Keratinocyte (primary cell): ENCODE measurements around the gene MGMT. TPM values are rescaled to one million over a fixed set of nuclear protein-coding genes. Genes with fewer than 3 reads are reported as not detected.

Experiments
- DNase-seq: peaks from one replicate; pipeline ENCODE4 v3.0.0-alpha.2; 2011; ENCODE audit warnings: low read depth, missing footprints, low spot score
- FAIRE-seq: peaks from 2 replicates; lab custom pipeline; 2011; peaks lifted over from hg19 to GRCh38; lab: Jason Lieb, UNC
- H2AFZ ChIP-seq: 2 replicates; pipeline ENCODE4 v1.6.0; 2012; ENCODE audit warnings: low read length, control low read depth, inconsistent platforms; ENCODE audit not compliant: control insufficient read depth
- H3K27ac ChIP-seq: 2 replicates; pipeline ENCODE4 v1.5.1; 2011; ENCODE audit warnings: low read length; ENCODE audit not compliant: control insufficient read depth, insufficient read depth
- H3K27me3 ChIP-seq: 3 replicates; pipeline ENCODE4 v1.6.0; 2011; ENCODE audit warnings: low read length; ENCODE audit not compliant: control insufficient read depth, insufficient read depth; ENCODE audit errors: extremely low read depth
- H3K36me3 ChIP-seq, 2 experiments: 2 replicates in 1 of 2; 3 replicates in 1 of 2; pipeline ENCODE4 v1.5.1; 2011; ENCODE audit warnings: low read length in 2 of 2, mild to moderate bottlenecking in 1 of 2; ENCODE audit not compliant: control insufficient read depth in 2 of 2, insufficient read depth in 2 of 2; ENCODE audit errors: extremely low read depth in 1 of 2
- H3K4me1 ChIP-seq: 3 replicates; pipeline ENCODE4 v1.5.1; 2011; ENCODE audit warnings: low read length; ENCODE audit not compliant: control insufficient read depth, insufficient read depth; ENCODE audit errors: extremely low read depth
- H3K4me2 ChIP-seq: 3 replicates; pipeline ENCODE4 v1.6.0; 2011; ENCODE audit warnings: low read depth, low read length; ENCODE audit not compliant: control insufficient read depth, insufficient read depth; ENCODE audit errors: extremely low read depth
- H3K4me3 ChIP-seq, 3 experiments: fragments of 200-600 bp in 1 of 3; sonication (generic) in 1 of 3; 2 replicates in 2 of 3; 3 replicates in 1 of 3; pipeline ENCODE4 v1.5.1; 2011 to 2016; ENCODE audit warnings: low read length in 3 of 3, mild to moderate bottlenecking in 3 of 3, control low read depth in 2 of 3, inconsistent platforms in 1 of 3, low read depth in 1 of 3, mixed read lengths in 1 of 3, mixed run types in 1 of 3, moderate library complexity in 1 of 3; ENCODE audit not compliant: control insufficient read depth in 2 of 3, insufficient read depth in 2 of 3; ENCODE audit errors: extremely low read depth in 1 of 3
- H3K79me2 ChIP-seq: 2 replicates; pipeline ENCODE4 v1.6.0; 2012; ENCODE audit warnings: low read length; ENCODE audit not compliant: control insufficient read depth, insufficient read depth
- H3K9ac ChIP-seq: 3 replicates; pipeline ENCODE4 v1.6.0; 2011; ENCODE audit warnings: low read length; ENCODE audit not compliant: control insufficient read depth, insufficient read depth; ENCODE audit errors: extremely low read depth
- H3K9me1 ChIP-seq: 3 replicates; pipeline ENCODE4 v1.6.0; 2011; ENCODE audit warnings: low read length; ENCODE audit not compliant: control insufficient read depth, insufficient read depth; ENCODE audit errors: extremely low read depth
- H3K9me3 ChIP-seq: 2 replicates; pipeline ENCODE4 v1.5.1; 2012; ENCODE audit warnings: low read depth, low read length; ENCODE audit not compliant: control insufficient read depth
- H4K20me1 ChIP-seq: 3 replicates; pipeline ENCODE4 v1.6.0; 2011; ENCODE audit warnings: low read length; ENCODE audit not compliant: control insufficient read depth, insufficient read depth; ENCODE audit errors: extremely low read depth
- EZH2 ChIP-seq: IDR thresholded peaks from one replicate; pipeline ENCODE4 v1.6.1; 2012; ENCODE audit warnings: inconsistent platforms, mild to moderate bottlenecking, low read length, moderate library complexity
- dilution Hi-C: fragments of 300-500 bp; cut with MboI; formaldehyde crosslinking; loops from one replicate; pipeline ENCODE4 v1.7.0; 2020; ENCODE audit warnings: low sequenced_read_pairs; ENCODE audit not compliant: extremely low pct_ligation_motif_present
- polyA plus RNA-seq, 5 experiments: library from polyadenylated mRNA; depleted of rRNA in 3 of 5; stranded (reverse) in 3 of 5; stranded (forward) in 1 of 5; unstranded in 1 of 5; fragments of >200 nt; gene quantifications; 1 replicate in 1 of 5; 2 replicates in 3 of 5; 3 replicates in 1 of 5; pipeline versions ENCODE4 v1.2.1 to v1.2.3, GENCODE V29; 2011 to 2012; ENCODE audit warnings: missing spikeins in 2 of 5, low read depth in 1 of 5, low replicate concordance in 1 of 5
- TF ChIP-seq, protein P1 (sequence below), 3 experiments: IDR thresholded peaks in 1 of 3; conservative IDR thresholded peaks in 1 of 3; optimal IDR thresholded peaks in 1 of 3; 2 replicates in 2 of 3; 3 replicates in 1 of 3; pipeline versions ENCODE3 to v1.5.1; 2011; ENCODE audit warnings: low read length in 3 of 3, mild to moderate bottlenecking in 3 of 3, moderate library complexity in 2 of 3, control low read depth in 1 of 3, inconsistent platforms in 1 of 3; ENCODE audit not compliant: insufficient read depth in 2 of 3; ENCODE audit errors: extremely low read depth in 1 of 3

Gene MGMT
- polyA plus RNA-seq, 1 donor (not counting 4 experiments of a cell fraction or from before 2014, with no cell fraction given): 15.2 TPM

DNA sequence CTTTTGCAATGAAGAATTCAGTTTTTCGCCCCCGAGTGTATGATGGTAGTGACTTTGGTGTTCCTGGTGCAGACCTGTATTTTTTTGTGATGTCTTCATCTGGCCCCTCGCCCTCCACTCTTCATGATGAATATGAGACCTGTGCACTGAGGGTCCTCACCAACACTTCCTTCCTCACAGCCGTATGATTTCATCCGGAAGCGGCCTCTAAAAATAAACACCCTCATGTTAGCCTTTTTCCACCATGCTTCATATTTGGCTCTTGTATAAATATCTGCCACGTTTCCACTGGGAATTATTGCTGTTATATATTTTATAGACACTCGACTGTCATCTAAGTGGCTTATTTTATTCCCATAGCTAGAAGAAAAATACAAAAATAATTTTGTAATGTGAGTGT, 160.4 kb downstream of the MGMT start:
- Histone ChIP-seq H3K9me3 (no peaks in the 10 kb centered on the region), H2AFZ (no peak overlapping the region), H3K4me1 (no peaks in the 10 kb centered on the region), H4K20me1 (no peaks in the 10 kb centered on the region), H3K36me3 (no peaks in the 10 kb centered on the region), H3K79me2 (no peaks in the 10 kb centered on the region), H3K4me2 (no peak overlapping the region), H3K9me1 (no peaks in the 10 kb centered on the region), H3K9ac (no peak overlapping the region), H3K4me3 (no peak overlapping the region), H3K27ac (no peak overlapping the region), H3K27me3 (no peaks in the 10 kb centered on the region)
- no peak for DNase-seq
- dilution Hi-C loops: no loop called here
- no peak for TF ChIP-seq EZH2
- TF ChIP-seq, protein P1, sequence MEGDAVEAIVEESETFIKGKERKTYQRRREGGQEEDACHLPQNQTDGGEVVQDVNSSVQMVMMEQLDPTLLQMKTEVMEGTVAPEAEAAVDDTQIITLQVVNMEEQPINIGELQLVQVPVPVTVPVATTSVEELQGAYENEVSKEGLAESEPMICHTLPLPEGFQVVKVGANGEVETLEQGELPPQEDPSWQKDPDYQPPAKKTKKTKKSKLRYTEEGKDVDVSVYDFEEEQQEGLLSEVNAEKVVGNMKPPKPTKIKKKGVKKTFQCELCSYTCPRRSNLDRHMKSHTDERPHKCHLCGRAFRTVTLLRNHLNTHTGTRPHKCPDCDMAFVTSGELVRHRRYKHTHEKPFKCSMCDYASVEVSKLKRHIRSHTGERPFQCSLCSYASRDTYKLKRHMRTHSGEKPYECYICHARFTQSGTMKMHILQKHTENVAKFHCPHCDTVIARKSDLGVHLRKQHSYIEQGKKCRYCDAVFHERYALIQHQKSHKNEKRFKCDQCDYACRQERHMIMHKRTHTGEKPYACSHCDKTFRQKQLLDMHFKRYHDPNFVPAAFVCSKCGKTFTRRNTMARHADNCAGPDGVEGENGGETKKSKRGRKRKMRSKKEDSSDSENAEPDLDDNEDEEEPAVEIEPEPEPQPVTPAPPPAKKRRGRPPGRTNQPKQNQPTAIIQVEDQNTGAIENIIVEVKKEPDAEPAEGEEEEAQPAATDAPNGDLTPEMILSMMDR (optimal IDR thresholded peaks at IDR 0.05 in 1 of 3, IDR thresholded peaks at IDR 0.05 in 1 of 3, conservative IDR thresholded peaks at IDR 0.05 in 1 of 3; ENCODE audit: extremely low read depth in 1 of 3, insufficient read depth in 2 of 3, low read length in 3 of 3): no peak
- FAIRE-seq: no peak

DNA sequence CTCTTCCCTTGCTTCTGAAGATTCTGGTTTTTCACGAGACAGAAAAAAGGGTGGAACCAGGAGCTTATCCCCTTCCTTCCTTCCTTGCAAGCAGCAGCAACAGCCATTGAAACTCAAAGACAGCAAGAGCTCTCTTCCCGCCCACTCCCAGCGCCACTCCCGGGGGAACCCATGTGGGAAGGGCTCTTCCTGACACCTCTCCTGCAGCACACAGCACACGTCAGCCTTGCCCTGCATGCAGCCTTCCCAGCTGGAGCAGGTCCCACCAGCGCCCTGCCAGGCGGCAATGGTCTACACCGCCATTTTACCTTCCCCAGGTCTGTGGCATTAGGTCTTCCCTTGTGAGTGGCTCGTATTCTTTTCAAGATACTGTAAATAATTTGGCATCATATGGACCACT, 161.8 kb downstream of the MGMT start:
- Histone ChIP-seq H3K27ac (no peak overlapping the region), H3K27me3 (no peaks in the 10 kb centered on the region), H3K9me1 (no peaks in the 10 kb centered on the region), H3K9ac (no peak overlapping the region), H3K4me3 (no peak overlapping the region), H3K36me3 (no peaks in the 10 kb centered on the region), H2AFZ (no peak overlapping the region), H3K9me3 (no peaks in the 10 kb centered on the region), H3K79me2 (no peaks in the 10 kb centered on the region), H3K4me2 (no peak overlapping the region), H3K4me1 (no peaks in the 10 kb centered on the region), H4K20me1 (no peaks in the 10 kb centered on the region)
- FAIRE-seq: no peak
- DNase-seq: no peak
- TF ChIP-seq, protein P1 (optimal IDR thresholded peaks at IDR 0.05 in 1 of 3, IDR thresholded peaks at IDR 0.05 in 1 of 3, conservative IDR thresholded peaks at IDR 0.05 in 1 of 3; ENCODE audit: extremely low read depth in 1 of 3, insufficient read depth in 2 of 3, low read length in 3 of 3): no peak
- no peak for TF ChIP-seq EZH2
- dilution Hi-C loops: no loop called here
